A549 (cell line): ENCODE measurements around the gene PLEKHA7. TPM values are rescaled to one million over a fixed set of nuclear protein-coding genes. Genes with fewer than 3 reads are reported as not detected.

Experiments used
- ATAC-seq, 2 experiments: fragments of 200-7000 bp in 1 of 2; fragments of >200 bp in 1 of 2; cut with Nextera tagmentation in 1 of 2; cut with Tn5 transposase in 1 of 2; 3 replicates each; pipeline versions ENCODE4 v1.8.0 to v1.9.1; 2018 to 2020; ENCODE audit warnings: mild to moderate bottlenecking in 1 of 2, moderate library complexity in 1 of 2
- CTCF ChIA-PET: fragments of 300-600 bp; sonication (Branson Sonifier 250); formaldehyde crosslinking; extraction: SDS; loops from one replicate; lab custom pipeline; 2021; ENCODE audit warnings: antibody characterized with exemption, inconsistent platforms; lab: Yijun Ruan, JAX
- POLR2A ChIA-PET: fragments of 350-600 bp; formaldehyde crosslinking; extraction: SDS; loops from one replicate; lab custom pipeline; 2021; ENCODE audit warnings: antibody characterized with exemption, inconsistent platforms; lab: Yijun Ruan, JAX
- DNase-seq, 2 experiments: peaks; one replicate each; pipeline versions ENCODE4 v3.0.0 to v3.0.0-alpha.2; 2011 to 2016; ENCODE audit warnings: low read depth in 1 of 2, low spot score in 1 of 2
- FAIRE-seq: peaks from 2 replicates; lab custom pipeline; 2011; peaks lifted over from hg19 to GRCh38; lab: Jason Lieb, UNC
- H3K27ac ChIP-seq, 2 experiments: fragments of >200 bp; sonication (Bioruptor Twin); formaldehyde crosslinking; 3 replicates each; pipeline ENCODE4 v1.5.1; 2016 to 2017
- H3K4me1 ChIP-seq: fragments of >200 bp; sonication (Bioruptor Twin); formaldehyde crosslinking; 3 replicates; pipeline ENCODE4 v1.6.1; 2016
- H3K4me2 ChIP-seq: fragments of >200 bp; sonication (Bioruptor Twin); formaldehyde crosslinking; 3 replicates; pipeline ENCODE4 v1.6.1; 2016
- H3K4me3 ChIP-seq: fragments of >200 bp; sonication (Bioruptor Twin); formaldehyde crosslinking; 3 replicates; pipeline ENCODE4 v1.5.1; 2016
- H3K9me3 ChIP-seq: fragments of >200 bp; sonication (Bioruptor Twin); formaldehyde crosslinking; 3 replicates; pipeline ENCODE4 v1.6.1; 2016
- BHLHE40 ChIP-seq: IDR thresholded peaks from 2 replicates; pipeline ENCODE4 v1.6.1; 2012; ENCODE audit warnings: low read depth, low read length, inconsistent platforms
- CEBPB ChIP-seq, 2 experiments: fragments of >200 bp in 1 of 2; sonication (Bioruptor Twin) in 1 of 2; formaldehyde crosslinking in 1 of 2; IDR thresholded peaks; 2 replicates each; pipeline ENCODE4 v1.6.1; 2012 to 2016
- CHD2 ChIP-seq: fragments of 150-350 bp; IDR thresholded peaks from 2 replicates; pipeline ENCODE4 v1.6.1; 2014; ENCODE audit warnings: low read length; ENCODE audit not compliant: partially characterized antibody
- E2F6 ChIP-seq: IDR thresholded peaks from 2 replicates; pipeline ENCODE4 v1.6.1; 2012; ENCODE audit warnings: low read depth, borderline replicate concordance
- ELK1 ChIP-seq: fragments of 150-350 bp; IDR thresholded peaks from 2 replicates; pipeline ENCODE4 v1.6.1; 2014; ENCODE audit warnings: low read depth, mild to moderate bottlenecking, low read length
- ESRRA ChIP-seq: fragments of 150-350 bp; IDR thresholded peaks from 2 replicates; pipeline ENCODE4 v1.6.1; 2014; ENCODE audit warnings: mild to moderate bottlenecking, low read length, borderline replicate concordance
- GATA3 ChIP-seq: IDR thresholded peaks from 2 replicates; pipeline ENCODE4 v1.6.1; 2012; ENCODE audit warnings: borderline replicate concordance
- MAFK ChIP-seq: fragments of 450-650 bp; IDR thresholded peaks from 2 replicates; pipeline ENCODE4 v1.6.1; 2014; ENCODE audit not compliant: partially characterized antibody
- MAZ ChIP-seq: fragments of 150-350 bp; IDR thresholded peaks from 2 replicates; pipeline ENCODE4 v1.6.1; 2014; ENCODE audit warnings: antibody characterized with exemption, low read depth, low read length, borderline replicate concordance
- MYC ChIP-seq: IDR thresholded peaks from 2 replicates; pipeline ENCODE4 v1.6.1; 2012; ENCODE audit warnings: mild to moderate bottlenecking, inconsistent platforms, low read length, improper control_type of control experiment, borderline replicate concordance
- POLR2AphosphoS2 ChIP-seq: conservative IDR thresholded peaks from 2 replicates; pipeline ENCODE4 v1.6.1; 2012; ENCODE audit warnings: low read length, improper control_type of control experiment, inconsistent platforms
- RFX5 ChIP-seq: fragments of 450-650 bp; IDR thresholded peaks from 2 replicates; pipeline ENCODE4 v1.7.1; 2014; ENCODE audit warnings: antibody characterized with exemption, mild to moderate bottlenecking, moderate library complexity
- TP53 ChIP-seq: fragments of 250-450 bp; sonication (Bioruptor Pico); IDR thresholded peaks from 2 replicates; pipeline ENCODE4 v1.5.0; 2021; ENCODE audit warnings: mild to moderate bottlenecking, moderate library complexity
- ZC3H11A ChIP-seq: fragments of 450-650 bp; IDR thresholded peaks from 2 replicates; pipeline ENCODE4 v1.6.1; 2014; ENCODE audit warnings: antibody characterized with exemption, mild to moderate bottlenecking
- WGBS: methylation state at CpG from one replicate; pipeline ENCODE4 v1.1.6; 2017; ENCODE audit errors: missing lambda C conversion rate; 5-methylcytosine and 5-hydroxymethylcytosine counted together
- polyA plus RNA-seq, 4 experiments: library from polyadenylated mRNA; depleted of rRNA in 3 of 4; stranded (reverse); fragments of >200 nt; fragmentation: RNase III in 1 of 4; extraction: RNeasy Plus Mini Kit Qiagen cat#74134 plus additional on column Dnase treatment in 1 of 4; gene quantifications; 2 replicates in 3 of 4; 3 replicates in 1 of 4; pipeline ENCODE4 v1.2.3, GENCODE V29; 2011 to 2017
- TF ChIP-seq, protein P1 (sequence below): IDR thresholded peaks from 2 replicates; pipeline ENCODE4 v1.6.1; 2012
- TF ChIP-seq, protein P2 (sequence below): fragments of >200 bp; sonication (Bioruptor Twin); formaldehyde crosslinking; IDR thresholded peaks from 3 replicates; pipeline ENCODE4 v1.6.1; 2016

The PLEKHA7 gene
- polyA plus RNA-seq, 2 of the 4 experiments (the other 2 are of a cell fraction), result 8.7 to 13.8 TPM

GRCh38 chr11:16831316-16832192 lies 182.7 kb downstream of the PLEKHA7 start:
- DNase-seq, result no peak
- 89% methylated on average over 10 of the region's 10 CpGs for WGBS
- H3K4me2 ChIP-seq, result no peak overlapping the region
- no peak for FAIRE-seq
- H3K9me3 ChIP-seq, result no peaks in the 10 kb centered on the region
- no peak overlapping the region for H3K4me3 ChIP-seq
- no peak for ATAC-seq
- no peaks in the 10 kb centered on the region for H3K4me1 ChIP-seq
- TF ChIP-seq MAZ, result no peak
- TF ChIP-seq, protein P1, sequence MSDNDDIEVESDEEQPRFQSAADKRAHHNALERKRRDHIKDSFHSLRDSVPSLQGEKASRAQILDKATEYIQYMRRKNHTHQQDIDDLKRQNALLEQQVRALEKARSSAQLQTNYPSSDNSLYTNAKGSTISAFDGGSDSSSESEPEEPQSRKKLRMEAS, result no peak
- TF ChIP-seq TP53, result no peak
- CTCF ChIA-PET, result interaction anchor here (0.7 to 8.1 kb wide), 2 partner anchors 11 to 58 kb away, joined by 3 to 63 read pairs; no protein-coding TSS in a partner anchor
- POLR2A ChIA-PET, result no interaction called here
- H3K27ac ChIP-seq, result no peak overlapping the region

DNA sequence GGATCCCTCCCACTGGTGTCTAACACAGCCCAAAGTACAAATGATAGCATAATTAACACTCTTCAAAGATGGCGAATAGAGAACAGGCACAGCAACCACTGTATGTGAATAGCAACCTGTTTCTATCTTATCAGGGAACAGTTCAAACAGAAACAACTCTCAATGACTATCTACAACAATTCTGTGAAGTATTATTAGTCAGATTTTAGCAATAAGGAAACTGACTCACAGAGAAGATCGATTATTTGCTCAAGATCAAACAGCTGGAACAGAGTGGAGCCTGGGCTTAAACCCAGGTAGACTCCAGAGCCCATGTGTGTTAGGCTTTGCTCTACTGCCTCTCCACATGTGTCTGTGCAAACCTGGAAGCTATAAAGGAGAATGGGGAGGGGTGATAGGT lies 187.1 kb downstream of the PLEKHA7 start:
- TF ChIP-seq CEBPB (IDR thresholded peaks at IDR 0.05) (no peak), ESRRA (no peak), RFX5 (no peak), GATA3 (no peak)
- TF ChIP-seq, protein P2, sequence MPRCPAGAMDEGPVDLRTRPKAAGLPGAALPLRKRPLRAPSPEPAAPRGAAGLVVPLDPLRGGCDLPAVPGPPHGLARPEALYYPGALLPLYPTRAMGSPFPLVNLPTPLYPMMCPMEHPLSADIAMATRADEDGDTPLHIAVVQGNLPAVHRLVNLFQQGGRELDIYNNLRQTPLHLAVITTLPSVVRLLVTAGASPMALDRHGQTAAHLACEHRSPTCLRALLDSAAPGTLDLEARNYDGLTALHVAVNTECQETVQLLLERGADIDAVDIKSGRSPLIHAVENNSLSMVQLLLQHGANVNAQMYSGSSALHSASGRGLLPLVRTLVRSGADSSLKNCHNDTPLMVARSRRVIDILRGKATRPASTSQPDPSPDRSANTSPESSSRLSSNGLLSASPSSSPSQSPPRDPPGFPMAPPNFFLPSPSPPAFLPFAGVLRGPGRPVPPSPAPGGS, result no peak
- no peak overlapping the region for H3K4me3 ChIP-seq
- no peak overlapping the region for H3K27ac ChIP-seq
- ChIA-PET CTCF (interaction anchor here (0.6 to 1.4 kb wide), 5 partner anchors 12 to 631 kb away, joined by 3 to 4 read pairs (median 3); no protein-coding TSS in a partner anchor), POLR2A (no interaction called here)
- H3K9me3 ChIP-seq, result no peaks in the 10 kb centered on the region
- H3K4me1 ChIP-seq, result no peaks in the 10 kb centered on the region
- 53% methylated on average over 2 of the region's 2 CpGs for WGBS
- DNase-seq, result no peak
- no peak for ATAC-seq
- FAIRE-seq, result no peak
- H3K4me2 ChIP-seq, result no peak overlapping the region

GRCh38 chr11:16825968-16826367 lies 188.2 kb downstream of the PLEKHA7 start:
- 91% methylated on average over 9 of the region's 9 CpGs for WGBS
- ATAC-seq, result no peak

More at GRCh38 chr11:16825968-16826367, 188.2 kb downstream of the PLEKHA7 start:
- H3K4me2 ChIP-seq, result no peak overlapping the region
- H3K4me1 ChIP-seq, result peaks cover 5% of the 10 kb centered on the region; the same call in 2 of the 3 replicates
- no peaks in the 10 kb centered on the region for H3K9me3 ChIP-seq
- H3K4me3 ChIP-seq, result no peak overlapping the region
- H3K27ac ChIP-seq, result no peak overlapping the region
- DNase-seq, result no peak
- TF ChIP-seq ZC3H11A, result no peak
- TF ChIP-seq E2F6, result no peak
- no peak for TF ChIP-seq GATA3
- TF ChIP-seq, protein P2, result no peak
- TF ChIP-seq MYC, result no peak
- TF ChIP-seq CHD2, result no peak
- no peak for TF ChIP-seq ELK1
- TF ChIP-seq BHLHE40, result no peak
- TF ChIP-seq POLR2AphosphoS2, result no peak
- no peak for TF ChIP-seq MAFK
- ChIA-PET CTCF (interaction anchor here (1.9 kb wide), 1 partner anchor 237 kb away, joined by 5 read pairs; no protein-coding TSS in a partner anchor), POLR2A (no interaction called here)
- no peak for FAIRE-seq
